Ammon's horn (tissue), 1 donor: Measurements from ENCODE around the gene GSTA2.
"Not testable (repeated sequence)": the region's sequence is repeated elsewhere in the genome, so short reads cannot be mapped to it uniquely, and the experiment has no call there.

Experiments
- DNase-seq: peaks from one replicate; pipeline ENCODE4 v3.0.0-alpha.2; 2016; ENCODE audit warnings: low spot score

GSTA2 gene

DNA sequence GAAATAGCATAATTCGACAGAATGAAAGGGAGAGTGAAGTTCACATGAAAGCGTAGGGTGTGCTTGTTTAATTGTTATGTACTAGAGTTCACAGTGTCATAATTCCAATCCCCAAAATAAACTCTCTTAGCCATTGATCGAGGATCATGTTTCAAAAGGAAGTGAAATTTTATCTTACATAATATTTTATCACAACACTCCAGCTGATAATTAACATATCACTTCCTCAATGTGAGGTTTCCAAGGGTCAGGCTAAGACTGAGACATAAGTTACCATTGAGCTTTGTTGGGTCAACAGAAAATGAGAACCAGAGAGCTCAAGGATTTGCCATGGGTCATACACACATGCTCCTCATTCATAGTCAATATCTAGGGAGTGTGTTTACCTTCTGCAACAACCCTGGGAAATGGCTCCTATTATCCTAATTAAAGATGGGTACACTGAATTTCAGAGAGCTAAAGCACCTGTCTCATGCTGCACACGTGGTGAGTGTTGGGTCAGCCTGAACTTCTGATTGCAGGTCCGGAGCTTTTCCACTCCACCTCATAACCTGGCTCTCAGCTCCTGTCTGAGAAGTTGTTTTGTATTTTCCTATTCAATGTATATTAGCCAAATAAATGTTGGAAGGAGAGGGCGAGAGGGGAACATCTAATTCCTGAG, 3.0 kb downstream of the GSTA2 start:
- DNase-seq, result no peak

DNA sequence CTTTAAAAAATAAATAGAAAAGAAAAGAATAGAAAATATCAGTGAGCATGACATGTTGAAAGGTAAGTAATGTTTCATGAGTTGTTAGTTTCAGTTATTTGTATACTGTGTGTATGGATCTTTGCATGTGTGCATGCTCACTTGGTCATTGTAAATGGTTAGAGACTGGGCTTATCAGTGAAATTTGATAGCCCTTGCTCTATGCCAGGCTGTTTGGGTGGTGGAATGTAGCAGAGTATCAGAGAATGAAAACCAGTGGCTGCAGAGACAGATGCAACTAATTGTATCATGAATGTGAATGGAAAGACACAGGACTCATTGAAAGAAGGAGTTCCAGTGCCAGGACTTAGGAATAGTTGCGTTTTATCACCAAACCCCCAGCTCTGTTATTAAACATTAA, 4.2 kb downstream of the GSTA2 start:
- DNase-seq, result no peak

DNA sequence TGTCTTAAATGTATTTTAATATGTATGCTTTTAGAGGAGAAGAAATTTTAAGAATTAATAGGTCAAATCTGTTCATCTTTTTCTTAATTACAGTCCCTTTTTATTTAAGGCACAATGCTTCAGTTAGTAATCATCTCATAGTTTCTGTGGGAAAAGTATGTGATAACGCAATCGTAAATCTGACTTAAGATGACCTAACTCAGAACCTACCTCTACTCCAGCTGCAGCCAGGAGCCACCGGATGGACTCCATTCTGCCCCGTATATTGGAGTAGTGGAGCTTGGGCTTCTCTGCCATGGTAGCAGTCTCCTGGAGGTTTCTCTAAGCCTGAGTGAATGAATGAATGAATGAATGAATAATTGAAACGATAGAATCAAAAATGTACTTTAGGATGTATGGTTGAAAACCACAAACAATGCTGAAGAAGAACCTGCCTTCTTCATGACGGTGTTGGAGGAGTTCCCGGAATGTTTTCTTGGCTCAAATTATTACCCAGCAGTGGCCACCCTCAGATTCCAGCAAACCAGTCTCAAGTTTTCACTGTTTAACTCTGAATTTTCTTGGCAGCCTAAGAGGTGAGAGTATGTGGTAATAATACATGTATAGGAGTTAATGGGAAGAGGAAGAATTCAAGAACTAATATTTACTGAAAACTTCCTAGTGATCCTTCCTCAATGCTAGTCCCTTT, 5.5 kb downstream of the GSTA2 start:
- not testable (repeated sequence) for DNase-seq

DNA sequence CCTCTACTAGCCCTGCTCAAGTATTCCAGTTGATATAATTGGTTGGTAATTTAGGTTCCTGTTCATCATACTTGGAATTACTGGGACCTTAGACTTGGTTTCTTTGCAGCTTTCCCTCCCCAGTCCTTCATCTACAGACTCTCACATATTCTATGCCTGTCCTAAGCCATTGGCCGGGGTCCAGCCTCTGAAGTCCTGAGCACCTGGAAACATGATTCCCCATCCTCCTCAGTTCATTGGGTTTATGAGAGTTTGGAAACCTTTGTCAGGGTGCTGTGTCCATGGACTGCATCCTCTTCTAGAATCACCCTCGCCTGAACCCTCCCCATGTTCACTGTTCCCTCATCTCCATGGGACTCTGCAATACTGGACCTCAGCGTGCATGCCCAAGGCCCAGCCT, 8.8 kb downstream of the GSTA2 start:
- no peak for DNase-seq

DNA sequence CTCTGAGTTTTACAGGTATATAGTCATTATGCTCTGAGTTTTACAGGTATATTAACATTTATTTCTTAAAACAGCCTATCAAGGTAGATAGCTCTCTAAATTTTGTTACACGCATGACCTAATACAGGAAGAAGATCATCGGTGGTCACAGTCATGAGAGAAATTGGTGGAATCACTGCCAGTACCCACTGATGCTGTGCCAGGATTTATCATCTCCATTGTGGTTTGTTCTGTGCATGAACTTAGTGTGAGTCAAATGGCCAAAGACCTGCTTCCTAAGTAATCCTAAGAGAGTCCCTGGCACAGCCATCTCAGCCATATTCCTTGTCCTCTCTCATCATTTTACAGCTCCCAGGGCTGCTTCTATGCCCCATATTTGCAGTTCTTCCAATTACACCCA, 10.1 kb downstream of the GSTA2 start:
- DNase-seq, result not testable (repeated sequence)

DNA sequence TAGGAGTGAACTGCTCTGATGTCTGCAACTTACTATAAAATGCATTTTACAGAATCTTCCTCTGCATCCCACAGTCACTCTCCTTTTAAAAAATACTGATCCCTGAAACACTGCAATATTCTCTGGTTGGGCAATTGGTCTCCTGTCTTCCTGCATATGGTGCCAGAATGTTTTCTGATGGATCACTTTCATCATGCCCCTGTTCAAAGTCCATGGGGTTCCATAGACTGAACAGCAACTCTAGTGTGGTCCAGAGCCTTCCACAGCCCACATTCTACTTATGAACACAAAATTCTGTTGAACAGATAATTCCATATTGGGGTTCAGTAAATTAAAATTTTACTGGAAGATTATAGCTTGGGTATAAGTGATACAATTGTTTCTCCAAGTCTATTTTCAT, 11.0 kb downstream of the GSTA2 start:
- DNase-seq, result no peak

DNA sequence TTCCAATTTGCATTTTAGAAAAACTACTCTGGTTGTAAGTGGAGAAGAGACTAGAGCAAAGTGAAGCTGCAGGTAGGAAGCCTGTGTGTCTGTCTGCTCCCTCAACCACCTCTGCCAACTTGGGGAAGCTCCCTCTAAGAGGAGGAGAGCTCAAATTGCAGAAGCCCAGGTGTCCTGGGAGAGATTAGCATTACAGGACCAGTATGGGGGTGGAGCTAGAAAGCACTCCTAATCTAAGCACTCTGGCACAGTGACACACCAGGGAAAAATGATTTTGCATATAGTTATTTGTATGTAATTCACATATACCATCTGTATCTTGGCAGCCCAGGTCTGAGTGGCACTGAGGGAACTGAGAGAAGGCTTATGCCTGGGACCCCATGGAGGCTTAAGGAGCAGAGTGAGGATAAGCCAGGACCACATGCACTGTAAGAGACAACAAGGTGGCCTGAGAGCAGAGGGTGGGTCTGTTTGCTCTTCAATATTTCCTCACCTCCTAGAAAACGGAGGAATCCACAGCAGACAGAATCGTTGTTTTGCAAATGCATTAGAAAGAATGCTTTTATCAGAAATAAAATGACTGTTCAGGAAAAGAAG, 13.6 kb downstream of the GSTA2 start:
- DNase-seq, result no peak

DNA sequence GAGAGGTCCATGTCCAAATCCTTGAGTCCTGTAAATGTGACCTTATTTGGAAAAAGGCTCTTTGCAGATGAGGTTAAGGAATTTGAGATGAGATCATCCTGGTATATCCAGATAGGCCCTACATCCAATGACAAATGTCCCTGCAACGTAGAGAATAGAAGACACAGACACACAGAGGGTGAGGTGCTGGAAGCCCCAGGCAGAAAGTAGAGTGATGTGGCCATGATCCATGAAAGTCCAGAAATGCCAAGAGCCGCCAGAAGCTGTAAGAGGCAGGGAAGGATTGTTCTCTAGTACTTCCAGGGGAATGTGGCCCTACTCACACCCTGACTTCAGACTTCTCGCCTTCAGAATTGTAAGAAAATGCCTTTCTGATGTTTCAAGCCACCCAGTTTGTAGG, 16.0 kb downstream of the GSTA2 start:
- DNase-seq, result not testable (repeated sequence)

DNA sequence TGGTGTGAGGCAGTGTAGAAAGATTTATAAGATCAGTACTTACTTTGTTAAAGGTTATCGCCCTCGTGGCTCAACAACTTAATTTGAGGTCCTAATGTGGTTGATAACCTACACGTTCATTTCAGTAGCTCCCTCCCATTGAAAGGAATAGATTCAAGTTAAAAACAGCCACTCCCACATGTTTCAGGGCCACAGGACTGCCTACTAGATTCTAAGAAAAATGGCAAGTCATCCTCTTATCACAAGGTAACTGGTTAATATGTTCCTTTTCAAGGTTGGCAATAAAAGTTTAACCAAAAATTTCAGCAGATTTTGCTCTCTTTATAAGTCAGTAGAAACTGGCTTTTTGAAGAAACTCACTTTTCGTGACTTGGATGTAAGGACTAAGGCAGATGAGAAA, 17.1 kb downstream of the GSTA2 start:
- no peak for DNase-seq

DNA sequence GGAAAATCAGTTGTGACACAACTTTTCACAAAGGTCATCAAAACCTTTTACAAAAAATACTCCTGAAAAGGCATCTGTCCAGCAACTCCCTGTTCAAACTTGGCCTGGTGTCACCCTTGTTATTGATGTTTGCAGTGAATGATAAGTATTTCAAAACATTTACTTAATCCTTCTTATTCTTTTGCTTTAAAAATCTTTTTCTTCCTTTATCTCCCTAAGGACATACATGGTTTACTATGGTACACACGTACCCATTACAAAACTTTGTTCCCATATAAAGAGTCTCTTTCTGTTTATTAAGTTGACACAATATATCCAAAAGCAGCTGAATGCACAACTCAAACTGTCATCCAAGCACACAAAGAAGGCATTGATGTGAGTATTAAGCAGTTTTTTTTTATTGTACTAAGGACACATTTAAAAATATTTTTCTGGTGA, 17.5 kb downstream of the GSTA2 start:
- no peak for DNase-seq

DNA sequence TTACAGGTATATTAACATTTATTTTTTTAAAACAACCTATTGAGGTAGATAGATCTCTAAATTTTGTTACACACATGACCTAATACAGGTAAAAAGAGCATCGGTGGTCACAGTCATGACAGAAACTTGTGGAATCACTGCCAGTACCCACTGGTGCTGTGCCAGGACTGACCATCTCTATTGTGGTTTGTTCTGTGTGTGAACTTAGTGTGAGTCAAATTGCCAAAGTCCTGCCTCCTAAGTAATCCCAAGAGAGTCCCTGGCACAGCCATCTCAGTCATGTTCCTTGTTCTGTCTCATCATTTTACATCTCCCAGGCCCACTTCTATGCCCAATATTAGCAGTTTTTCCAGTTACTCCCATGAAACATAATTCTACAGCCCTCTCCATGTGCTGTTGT, 21.4 kb downstream of the GSTA2 start:
- no peak for DNase-seq

DNA sequence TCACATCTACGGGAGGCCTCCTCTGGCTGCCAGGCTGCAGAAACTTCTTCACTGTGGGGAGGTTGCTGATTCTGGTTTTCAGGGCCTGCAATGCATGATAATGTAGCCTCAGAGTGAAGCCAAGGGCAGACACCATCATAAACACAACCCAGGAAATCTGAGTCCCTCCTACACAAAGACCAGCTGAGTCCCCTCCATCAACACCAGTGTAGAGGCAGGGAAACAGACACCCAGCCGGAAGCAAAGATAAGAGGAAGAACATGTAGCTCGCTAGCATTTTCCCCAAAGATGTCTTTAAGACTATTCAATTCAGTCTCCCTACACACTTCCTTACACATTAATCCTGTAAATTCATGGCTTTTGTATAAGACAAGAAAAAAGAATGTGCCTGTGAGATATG, 23.6 kb downstream of the GSTA2 start:
- DNase-seq, result no peak

DNA sequence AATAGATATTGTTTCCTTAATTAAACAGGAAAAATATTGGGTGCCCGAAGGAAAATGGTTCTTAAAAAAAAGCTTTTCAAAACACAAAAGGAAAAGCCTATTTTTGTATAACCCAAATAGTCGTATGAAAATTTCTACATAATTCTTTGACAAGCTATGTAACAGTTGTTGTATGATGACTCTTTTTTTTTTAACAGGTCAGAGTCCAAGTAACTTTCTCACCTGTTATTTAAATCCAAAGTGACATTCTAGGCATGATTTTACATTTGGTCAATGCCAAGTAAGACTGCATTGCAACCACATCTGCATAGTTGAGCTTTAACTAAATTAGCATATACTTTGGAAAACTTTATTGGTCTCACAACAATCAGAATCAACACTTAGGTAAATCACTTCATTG, 24.1 kb downstream of the GSTA2 start:
- no peak for DNase-seq

DNA sequence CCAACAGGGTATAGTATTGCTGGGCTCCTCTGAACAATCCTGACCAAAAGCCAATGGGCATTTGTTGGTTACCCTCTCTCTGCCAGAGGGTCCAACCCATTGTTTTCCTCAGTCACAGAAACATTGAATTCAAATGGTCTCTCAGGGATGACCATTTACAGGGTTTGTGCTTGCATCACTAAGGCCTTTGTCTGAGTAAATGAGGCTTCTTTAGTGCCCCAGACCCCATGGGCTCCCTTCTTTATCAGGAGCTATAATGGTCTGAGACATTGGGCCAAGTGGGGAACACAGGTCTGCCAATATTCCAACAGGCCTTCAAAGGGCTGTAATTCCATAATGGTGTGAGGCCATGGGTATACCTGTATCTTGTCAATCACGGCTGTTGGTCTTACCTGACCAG, 27.1 kb downstream of the GSTA2 start:
- DNase-seq, result no peak

DNA sequence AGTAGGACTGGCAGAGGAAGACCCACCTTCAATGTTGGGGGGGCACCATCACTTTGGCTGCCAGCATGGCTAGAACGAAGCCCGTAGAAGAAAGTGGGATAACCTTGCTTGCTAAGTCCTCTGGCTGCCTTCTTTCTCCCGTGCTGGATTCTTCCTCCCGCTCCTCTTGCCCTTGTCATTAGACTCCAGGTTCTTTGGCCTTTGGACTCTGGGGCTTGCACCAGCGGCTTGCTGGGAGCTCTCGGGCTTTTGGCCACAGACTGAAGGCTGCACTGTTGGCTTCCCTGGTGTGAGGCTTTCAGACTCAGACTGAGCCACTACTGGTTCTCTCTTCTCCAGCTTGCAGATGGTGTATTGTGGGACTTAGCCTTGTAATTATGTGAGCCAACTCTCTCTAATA, 28.2 kb downstream of the GSTA2 start:
- DNase-seq, result no peak

DNA sequence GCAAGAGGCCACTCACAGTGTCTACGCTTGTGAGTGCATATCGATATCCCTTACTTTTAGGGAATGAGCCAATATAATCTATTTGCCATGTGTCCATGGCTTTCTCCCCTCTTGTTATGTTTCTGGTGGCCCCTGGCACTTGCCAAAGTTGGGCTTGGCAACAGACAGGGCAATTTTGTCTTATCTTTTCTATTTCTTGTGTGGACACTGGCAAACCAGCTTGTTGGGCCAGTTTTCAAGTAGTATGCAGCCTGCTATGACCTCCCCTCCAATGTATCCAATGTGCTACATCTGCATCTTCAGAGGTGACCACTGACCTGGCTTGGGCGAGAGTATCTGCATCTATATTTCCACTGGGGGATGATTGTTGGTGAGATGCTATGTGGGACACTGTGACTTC, 29.2 kb downstream of the GSTA2 start:
- no peak for DNase-seq

DNA sequence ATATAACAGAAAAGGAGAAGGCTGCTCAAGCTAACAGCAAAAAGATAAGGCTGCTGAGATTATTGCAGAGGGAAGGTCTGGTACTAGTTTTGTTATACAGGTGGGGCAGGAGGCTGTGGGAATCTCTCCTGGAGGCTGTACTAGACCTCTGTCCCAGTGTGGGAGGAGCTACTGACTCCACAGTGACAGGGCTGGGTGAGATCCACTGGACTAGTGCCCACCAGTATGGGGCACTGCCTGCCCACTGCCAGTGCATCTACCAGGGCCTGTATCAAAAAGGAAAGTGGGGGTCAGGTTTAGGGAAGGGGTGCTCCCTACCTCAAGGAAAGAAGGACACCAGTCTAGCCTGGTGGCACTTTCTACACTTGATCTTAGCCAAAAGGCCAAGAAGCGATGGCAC, 30.1 kb downstream of the GSTA2 start:
- DNase-seq, result no peak

DNA sequence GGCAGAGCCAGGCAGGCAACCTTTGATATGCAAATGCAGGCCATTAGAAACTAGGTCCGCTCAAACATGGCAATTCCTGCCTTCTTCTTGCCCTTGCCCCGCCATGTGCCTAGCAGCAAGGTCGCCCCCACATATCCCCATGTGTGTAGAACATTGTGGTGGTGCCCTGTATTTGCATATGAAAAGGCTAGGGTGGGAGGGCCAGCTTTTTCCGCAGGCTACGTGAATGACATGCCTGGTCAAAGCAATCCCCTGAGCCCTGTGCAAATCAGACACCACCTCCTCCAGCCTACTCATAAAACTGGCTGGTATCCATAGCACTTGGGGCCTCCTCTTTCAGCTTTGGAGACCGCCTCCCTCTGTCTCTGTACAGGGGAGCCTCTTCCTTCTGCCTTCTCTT, 31.6 kb downstream of the GSTA2 start:
- DNase-seq, result no peak

DNA sequence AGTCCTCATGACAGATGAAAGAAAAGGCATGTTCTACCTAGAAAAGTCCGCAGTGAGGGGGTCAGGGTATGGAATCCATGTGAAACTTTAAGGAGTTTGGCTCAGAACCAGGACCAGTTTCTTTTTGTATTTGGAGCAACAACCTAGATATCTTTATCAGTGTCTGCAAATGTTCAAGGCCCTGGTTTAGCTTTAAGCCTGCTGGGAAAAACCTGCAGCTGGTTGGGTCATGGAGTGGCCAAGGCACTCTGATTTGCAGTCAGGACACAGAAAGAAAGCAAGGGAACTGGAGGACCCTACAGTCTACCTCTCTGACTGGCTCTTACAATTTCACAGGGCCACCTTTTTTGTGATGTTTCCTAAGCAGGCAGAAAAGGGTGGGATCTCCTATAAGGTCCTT, 33.7 kb downstream of the GSTA2 start:
- no peak for DNase-seq

DNA sequence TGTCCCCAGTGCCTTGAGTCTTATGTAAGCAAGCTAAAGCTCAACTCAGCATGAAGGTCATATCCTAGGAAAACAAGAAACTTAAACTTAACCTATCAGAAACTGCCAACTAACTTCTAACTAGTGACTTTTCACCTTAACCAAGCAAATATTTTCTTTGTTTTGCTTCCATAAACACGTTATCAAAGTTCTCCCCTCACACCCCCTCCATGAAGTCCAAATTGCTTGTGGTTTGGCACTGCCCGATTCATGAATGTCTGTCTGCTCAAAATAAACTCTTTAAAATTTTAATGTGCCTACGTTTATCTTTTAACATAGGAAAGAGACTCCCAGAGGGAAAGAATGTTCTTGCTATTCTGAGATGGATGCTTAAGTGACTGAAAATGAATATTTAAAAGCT, 34.9 kb downstream of the GSTA2 start:
- DNase-seq, result no peak

DNA sequence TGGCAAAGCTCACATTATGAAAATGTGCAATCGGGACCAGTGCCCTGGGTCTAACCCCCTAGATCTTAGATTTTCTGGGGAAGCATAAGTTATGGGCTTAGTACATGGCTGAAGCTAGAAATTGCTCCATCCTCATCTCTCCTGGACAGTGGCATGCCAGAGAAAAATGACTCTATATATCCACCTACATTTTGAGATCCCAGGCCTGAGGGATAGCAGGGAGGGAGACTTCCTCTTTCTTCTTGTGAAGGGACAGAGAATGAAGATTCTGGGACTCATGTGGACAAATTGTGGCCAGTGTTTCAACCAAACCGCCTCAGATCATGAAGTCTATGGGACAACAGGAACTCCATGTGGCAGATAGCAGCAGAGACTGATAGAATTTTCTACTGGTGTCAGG, 35.4 kb downstream of the GSTA2 start:
- no peak for DNase-seq

DNA sequence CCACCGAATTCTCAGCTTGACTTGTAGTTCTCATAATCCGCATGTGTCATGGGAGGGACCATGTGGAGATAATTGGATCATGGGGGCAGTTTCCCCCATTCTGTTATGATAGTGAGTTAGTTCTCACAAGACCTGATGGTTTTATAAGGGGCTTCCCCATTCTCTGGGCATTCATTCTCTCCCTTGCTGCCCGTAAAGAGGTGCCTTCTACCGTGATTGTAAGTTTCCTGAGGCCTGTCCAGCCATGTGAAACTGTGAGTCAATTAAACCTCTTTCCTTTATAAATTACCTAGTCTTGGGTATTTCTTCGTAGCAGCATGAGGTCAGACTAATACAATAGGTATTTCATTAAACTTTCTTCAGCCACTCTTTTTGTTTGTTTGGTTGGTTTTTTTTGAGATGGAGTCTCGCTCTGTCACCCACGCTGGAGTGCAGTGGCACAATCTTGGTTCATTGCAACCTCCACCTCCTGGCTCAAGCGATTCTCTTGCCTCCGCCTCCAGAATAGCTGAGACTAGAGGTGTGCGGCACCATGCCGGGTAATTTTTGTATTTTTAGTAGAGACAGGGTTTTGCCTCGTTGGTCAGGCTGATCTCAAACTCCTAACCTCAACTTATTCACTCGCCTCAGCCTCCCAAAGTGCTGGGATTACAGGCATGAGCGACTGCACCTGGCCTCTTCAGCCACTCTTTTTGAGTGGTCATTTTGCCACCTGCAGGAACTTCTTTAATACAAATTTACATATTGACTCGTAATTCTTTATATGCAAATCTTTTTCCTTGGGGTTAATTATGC, 36.3 kb downstream of the GSTA2 start:
- no peak for DNase-seq

DNA sequence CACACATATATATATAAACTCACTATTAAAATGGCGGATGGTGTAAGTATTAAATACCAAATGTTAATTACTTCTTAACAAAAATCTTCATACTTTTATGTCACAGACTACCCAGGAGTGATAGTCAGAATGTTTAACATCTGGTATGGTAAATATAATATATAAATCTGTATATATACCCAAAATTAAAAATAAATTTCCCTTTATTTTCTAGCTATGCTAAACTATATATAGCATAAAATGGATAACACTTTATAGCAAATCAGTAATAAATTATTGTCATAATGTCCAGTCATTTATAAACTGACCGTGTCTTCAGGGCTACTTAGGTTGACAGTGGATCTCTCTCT, 37.1 kb downstream of the GSTA2 start:
- no peak for DNase-seq
